ENCODE data around the gene CCT5. TPM values are rescaled to one million over a fixed set of nuclear protein-coding genes. Genes with fewer than 3 reads are reported as not detected.
A peak's percentile ranks its signal among the peaks of the same experiment; 100 is the strongest.

CCT5 gene
- 110 and 131 TPM in 2 replicates for total RNA-seq (2013; cell fraction: nucleolus; rRNA removed)
- 496 and 554 TPM in 2 replicates for total RNA-seq (2014; rRNA removed)
- 629 and 637 TPM in 2 replicates for total RNA-seq (2014; rRNA removed; fragmentation: Illumina TruSeq; extraction: Trizol)
- 347 and 376 TPM in 2 replicates for total RNA-seq (2021)
- polyA plus RNA-seq (2011; ENCODE audit: low read depth) = 120 TPM
- 518 and 520 TPM in 2 replicates for polyA plus RNA-seq (2011; rRNA removed)
- polyA plus RNA-seq (2011; cell fraction: cytosol; rRNA removed) = 366 and 397 TPM in 2 replicates
- 238 and 312 TPM in 2 replicates for polyA plus RNA-seq (2011; cell fraction: nucleus; rRNA removed)
- polyA plus RNA-seq (2012) = 203 and 270 TPM in 2 replicates
- polyA plus RNA-seq (2014; fragmentation: Illumina TruSeq; extraction: Trizol) = 568 and 654 TPM in 2 replicates
- 100 to 1,000 TPM; 435 to 606 TPM for polyA plus RNA-seq (2014; fragmentation: Nextera tagmentation; extraction: Ambion mirVana)
- 431 and 454 TPM in 2 replicates for polyA plus RNA-seq (2014; rRNA removed)
- 100 to 1,000 TPM; 633 to 634 TPM for polyA plus RNA-seq (2016; fragmentation: Nextera tagmentation; extraction: Ambion mirVana)
- 561 and 738 TPM in 2 replicates for polyA minus RNA-seq (2011; rRNA and poly(A)+ RNA removed)
- polyA minus RNA-seq (2011; cell fraction: cytosol; rRNA and poly(A)+ RNA removed) = 181 and 233 TPM in 2 replicates
- 68.4 and 134 TPM in 2 replicates for polyA minus RNA-seq (2011; cell fraction: nucleus; rRNA and poly(A)+ RNA removed)
- Bru-seq, nascent RNA = percentile 94 among the genes with signal in this experiment
- BruChase-seq, experiment 1, labeled RNA remaining after a 6-hour chase = percentile 98 among the genes with signal in this experiment
- percentile 96 among the genes with signal in this experiment for BruChase-seq, experiment 2, labeled RNA remaining after a 2-hour chase
- long read RNA-seq, experiment 1, transcript CCT5-201 (11 exons, 3,675 nt) = major isoform, 748 of 805 reads
- long read RNA-seq, experiment 1, transcript CCT5-213 (10 exons, 1,728 nt) = minor isoform, 5 of 805 reads
- long read RNA-seq, experiment 1, partial matches to known transcripts = 32 of 805 reads
- long read RNA-seq, experiment 1, other reads (novel, unspliced or antisense) = 20 of 805 reads
- long read RNA-seq, experiment 2, transcript CCT5-213 (10 exons, 1,728 nt) = minor isoform, 13 of 6,353 reads
- long read RNA-seq, experiment 2, transcript CCT5-201 (11 exons, 3,675 nt) = major isoform, 6,116 of 6,353 reads
- long read RNA-seq, experiment 2, partial matches to known transcripts = 133 of 6,353 reads
- long read RNA-seq, experiment 2, other reads (novel, unspliced or antisense) = 87 of 6,353 reads

GRCh38 chr5:10249948-10250805, at the start of gene CCT5:
CCT5 (plus strand) TSS chr5:10250280; CDS start chr5:10250341, 61 bp downstream.
- ATAC-seq (peak; percentile 77), DNase-seq (ENCODE audit: low read depth, low spot score) (peak; percentile 90), FAIRE-seq (peak; percentile 99)
- in situ Hi-C loops (cut with MboI) (no loop called here), intact Hi-C loops (cut with micrococcal nuclease; ENCODE audit: unreplicated experiment) (loop anchor here (5.0 kb wide), 1 partner anchor 512 kb away; the partner anchor contains the start of gene DAP)
- H3K4me1 ChIP-seq (ENCODE audit: control insufficient read depth, insufficient read depth, low read length) = peaks cover 7% of the 10 kb centered on the region; the same call in 1 of the 2 replicates
- peak within 1 kb of the TSS; percentile 99 for H2AFZ ChIP-seq (ENCODE audit: control insufficient read depth, low read depth, low read length)
- peaks cover 73% of the 10 kb centered on the region for H3K79me2 ChIP-seq (ENCODE audit: control insufficient read depth, insufficient read depth, low read length)
- H3K4me3 ChIP-seq = peak within 1 kb of the TSS; percentile 99
- SMC1A ChIA-PET (ENCODE audit: uncharacterized antibody, unreplicated experiment) = interaction anchor here (0.9 to 1.9 kb wide), 3 partner anchors 15 to 107 kb away, joined by 3 to 5 read pairs (median 5); partner anchors contain the start of gene MARCHF6
- no peaks in the 10 kb centered on the region for H3K9me3 ChIP-seq (replicated peaks; ENCODE audit: control insufficient read depth, insufficient read depth, low read length)
- H3K4me2 ChIP-seq (ENCODE audit: control insufficient read depth, insufficient read depth) = peak within 1 kb of the TSS; percentile 87
- POLR2A ChIA-PET = interaction anchor here (0.6 to 1.5 kb wide), 5 partner anchors 15 to 104 kb away, joined by 3 to 7 read pairs (median 4); partner anchors contain the start of gene MARCHF6
- peaks cover 4% of the 10 kb centered on the region; the same call in 1 of the 2 replicates for H4K20me1 ChIP-seq (ENCODE audit: control insufficient read depth, insufficient read depth)
- 1% methylated on average over 66 of the region's 67 CpGs for WGBS (ENCODE audit: insufficient coverage, insufficient replicate concordance, low lambda C conversion rate, missing lambda C conversion rate)
- peak within 1 kb of the TSS; percentile 97 for H3K27ac ChIP-seq (ENCODE audit: control insufficient read depth, insufficient read depth)
- RAD21 ChIA-PET (ENCODE audit: unreplicated experiment) = no interaction called here
- H3K9ac ChIP-seq (ENCODE audit: control insufficient read depth, insufficient read depth, low read length) = peak within 1 kb of the TSS; percentile 85
- CTCF ChIA-PET = interaction anchor here (1.0 to 1.5 kb wide), 5 partner anchors 34 to 171 kb away, joined by 3 to 6 read pairs (median 5); no protein-coding TSS in a partner anchor
- peaks cover 3 to 13% of the 10 kb centered on the region in 2 experiments; a peak in 2 of 4 replicates for H3K36me3 ChIP-seq (ENCODE audit: control insufficient read depth in 2 of 2, insufficient read depth in 2 of 2, low read length in 1 of 2)
- no peaks in the 10 kb centered on the region for H3K27me3 ChIP-seq (replicated peaks in 1 of 2; ENCODE audit: control insufficient read depth in 2 of 2, insufficient read depth in 2 of 2, low read length in 1 of 2)
- BruUV-seq (replicated peaks) = TSS peak; percentile 75
- TF ChIP-seq ASH2L (IDR thresholded peaks at IDR 0.05; ENCODE audit: borderline replicate concordance, low read depth) (no peak; the same call in 1 of the 2 replicates), KDM1A (IDR thresholded peaks at IDR 0.05; ENCODE audit: borderline replicate concordance) (no peak), NRF1 (conservative IDR thresholded peaks at IDR 0.05; ENCODE audit: low read depth, low read length) (peak; percentile 81), PRDM15 (CRISPR knock-in tag; IDR thresholded peaks at IDR 0.05) (no peak), E4F1 (IDR thresholded peaks at IDR 0.05; ENCODE audit: borderline replicate concordance, partially characterized antibody) (peak; percentile 41), E2F8 (IDR thresholded peaks at IDR 0.05; ENCODE audit: low read depth, partially characterized antibody) (peak; percentile 52)

All from GM12878 (cell line).